Activated naive CD4-positive, alpha-beta T cell treated with anti-CD3 and anti-CD28 coated beads, Interleukin-2, amount 50 U/mL, for 24 hours (primary cell): ENCODE results near the gene ARHGAP22.

Source experiments
- H3K27ac Mint-ChIP-seq: one replicate; pipeline ENCODE4 v1.8.0; 2021; ENCODE audit warnings: mild to moderate bottlenecking, mixed read lengths
- H3K27me3 Mint-ChIP-seq: one replicate; pipeline ENCODE4 v1.8.0; 2021; ENCODE audit warnings: mixed read lengths
- H3K36me3 Mint-ChIP-seq: one replicate; pipeline ENCODE4 v1.8.0; 2021; ENCODE audit warnings: mixed read lengths
- H3K4me1 Mint-ChIP-seq: one replicate; pipeline ENCODE4 v1.8.0; 2021; ENCODE audit warnings: mixed read lengths
- H3K4me3 Mint-ChIP-seq: one replicate; pipeline ENCODE4 v1.8.0; 2021; ENCODE audit warnings: mild to moderate bottlenecking, mixed read lengths
- H3K9me3 Mint-ChIP-seq: one replicate; pipeline ENCODE4 v1.8.0; 2021; ENCODE audit warnings: mixed read lengths

Gene ARHGAP22

DNA sequence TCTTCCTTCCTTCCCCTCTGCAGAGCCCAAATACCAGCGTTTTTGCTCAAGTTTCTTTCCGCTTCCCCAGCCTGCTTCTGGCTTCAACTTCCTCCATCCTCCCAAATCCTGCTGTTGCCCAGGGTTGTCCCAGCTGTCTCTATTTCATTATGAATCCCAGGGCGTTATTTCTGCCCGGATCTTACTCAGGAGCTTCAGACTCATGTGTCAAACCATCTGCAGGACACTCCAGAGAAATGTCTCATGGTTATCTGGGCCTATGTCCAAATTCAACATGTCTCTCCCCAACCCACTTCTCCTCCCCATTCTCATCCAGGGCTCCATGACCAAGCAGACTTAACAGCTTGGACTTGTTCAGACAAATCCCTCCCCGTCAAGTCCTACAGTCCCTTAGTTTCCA is 15.6 kb downstream of the ARHGAP22 start:
- peaks cover 2% of the 10 kb centered on the region for H3K27me3 Mint-ChIP-seq
- no peak overlapping the region for H3K4me3 Mint-ChIP-seq
- no peak overlapping the region for H3K27ac Mint-ChIP-seq
- no peaks in the 10 kb centered on the region for H3K36me3 Mint-ChIP-seq
- no peaks in the 10 kb centered on the region for H3K9me3 Mint-ChIP-seq
- H3K4me1 Mint-ChIP-seq: no peaks in the 10 kb centered on the region

DNA sequence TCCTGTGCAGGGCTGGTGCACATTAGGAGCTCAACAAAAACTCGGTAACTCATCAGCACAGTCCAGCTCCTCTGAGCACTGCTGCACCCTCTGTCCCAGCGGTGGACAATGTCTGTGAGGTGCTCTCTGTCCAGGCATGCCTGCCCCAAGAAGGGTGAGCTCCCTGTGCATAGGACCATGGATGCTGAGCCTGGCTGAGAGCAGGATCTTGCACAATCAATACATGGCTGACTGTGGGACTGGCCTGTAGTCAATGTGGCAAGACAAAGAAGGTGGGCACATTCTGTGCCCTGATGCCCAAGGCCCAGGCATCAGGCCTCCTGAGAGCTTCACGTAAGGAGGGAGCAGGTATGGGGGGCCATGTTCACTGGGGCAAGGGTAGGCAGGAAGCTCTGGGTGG is 17.1 kb downstream of the ARHGAP22 start:
- Mint-ChIP-seq H3K27ac (no peak overlapping the region), H3K36me3 (no peaks in the 10 kb centered on the region), H3K4me3 (no peak overlapping the region), H3K9me3 (no peaks in the 10 kb centered on the region), H3K27me3 (peaks cover 4% of the 10 kb centered on the region), H3K4me1 (no peaks in the 10 kb centered on the region)

DNA sequence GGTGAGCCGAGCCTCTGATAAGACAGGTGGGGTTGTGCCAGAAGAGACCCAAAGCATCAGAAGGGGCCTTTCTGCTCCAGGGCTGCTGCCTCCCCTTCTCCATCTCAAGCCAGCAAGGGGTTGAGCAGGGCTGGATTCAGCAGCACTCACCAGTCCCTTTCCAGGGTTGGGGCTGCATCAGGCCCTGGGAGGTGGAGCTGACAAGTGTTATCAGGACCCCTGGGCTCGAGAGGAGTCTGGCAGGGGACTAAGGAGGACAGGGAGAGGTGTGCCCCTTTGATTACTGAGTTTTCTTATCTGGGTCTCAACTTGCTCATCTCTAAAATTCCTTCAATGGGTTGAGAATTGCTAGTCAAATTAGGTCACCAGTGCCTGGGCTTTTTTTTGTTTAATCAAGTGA is 17.8 kb downstream of the ARHGAP22 start:
- Mint-ChIP-seq H3K4me1 (no peaks in the 10 kb centered on the region), H3K36me3 (no peaks in the 10 kb centered on the region), H3K27me3 (peaks cover 4% of the 10 kb centered on the region), H3K9me3 (no peaks in the 10 kb centered on the region), H3K27ac (no peak overlapping the region), H3K4me3 (no peak overlapping the region)

DNA sequence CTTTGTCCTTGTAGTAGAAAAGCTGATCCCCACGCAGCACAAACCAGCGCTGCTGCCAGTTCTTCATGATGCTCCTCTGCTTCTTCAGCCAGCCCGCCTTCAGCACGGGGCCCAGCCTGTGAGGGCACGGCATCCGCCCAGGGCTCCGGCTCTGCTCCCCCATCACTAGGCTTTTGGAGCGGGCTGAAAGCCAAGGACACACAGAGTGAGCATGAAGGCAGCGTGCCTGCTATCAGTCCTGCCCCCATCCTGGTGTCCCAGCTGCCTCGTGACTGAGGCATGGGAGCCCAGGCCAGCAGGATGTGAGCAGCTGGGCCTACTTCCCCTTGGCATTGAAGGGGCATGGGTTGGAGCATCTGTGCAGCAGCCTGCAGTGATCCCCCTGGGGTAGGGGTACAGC is 21.9 kb downstream of the ARHGAP22 start:
- Mint-ChIP-seq H3K36me3 (no peaks in the 10 kb centered on the region), H3K9me3 (no peaks in the 10 kb centered on the region), H3K27me3 (peaks cover 8% of the 10 kb centered on the region), H3K4me3 (no peak overlapping the region), H3K27ac (no peak overlapping the region), H3K4me1 (no peaks in the 10 kb centered on the region)

DNA sequence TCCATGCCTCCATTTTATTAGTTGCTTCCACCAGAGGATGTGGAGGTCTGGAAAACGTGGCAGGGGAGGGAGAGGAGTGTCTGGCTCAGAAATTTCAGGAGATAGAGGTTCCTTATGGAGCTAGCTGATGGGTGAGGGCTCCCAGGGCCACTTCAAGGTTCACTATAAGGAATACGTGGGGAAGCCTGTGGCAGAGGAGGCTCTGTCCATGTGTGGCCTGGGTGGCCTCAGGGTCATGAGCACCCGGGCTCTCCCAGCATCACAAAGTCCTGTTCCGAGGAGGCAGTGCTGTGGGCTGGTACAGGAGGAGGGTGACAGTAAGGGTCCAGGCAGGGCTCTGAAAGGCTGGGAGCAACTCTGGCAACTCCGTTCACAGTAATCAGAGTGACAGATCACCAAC is 24.6 kb downstream of the ARHGAP22 start:
- Mint-ChIP-seq H3K9me3 (no peaks in the 10 kb centered on the region), H3K36me3 (no peaks in the 10 kb centered on the region), H3K27me3 (peaks cover 9% of the 10 kb centered on the region), H3K4me3 (no peak overlapping the region), H3K27ac (no peak overlapping the region), H3K4me1 (no peaks in the 10 kb centered on the region)

DNA sequence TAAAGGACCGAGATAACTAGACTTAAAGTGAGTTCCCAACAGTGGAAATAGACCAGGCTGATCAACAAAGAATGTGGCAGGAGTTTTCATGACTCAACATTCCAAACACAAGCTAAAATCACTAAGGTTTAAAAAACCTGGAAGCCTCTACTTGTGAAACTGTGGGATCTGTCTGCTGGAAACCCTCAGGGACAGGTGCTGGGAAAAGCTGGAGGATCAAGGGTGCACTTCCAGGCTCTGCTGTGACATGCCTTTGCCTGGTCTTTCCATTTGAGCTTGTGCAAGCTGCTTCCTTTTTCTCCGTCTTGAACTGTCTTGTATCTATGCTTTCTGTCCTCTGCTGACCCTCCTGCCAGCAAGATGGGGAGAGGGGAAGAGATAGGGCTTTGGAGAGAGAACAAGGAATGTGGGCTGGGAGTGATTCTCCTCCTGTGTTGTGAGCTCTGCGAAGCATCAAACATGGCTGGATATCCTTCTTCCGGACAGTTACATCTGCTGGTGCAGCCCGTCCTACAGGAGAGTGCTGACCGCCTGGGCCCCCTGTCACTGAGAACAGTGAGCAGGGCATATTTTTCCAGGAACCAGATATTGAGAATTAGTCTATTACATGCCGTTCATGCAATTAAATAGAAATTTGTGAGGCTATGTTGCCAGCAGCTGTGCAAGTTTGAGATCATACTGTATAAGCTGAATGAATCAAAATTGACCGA is 25.5 kb downstream of the ARHGAP22 start:
- no peaks in the 10 kb centered on the region for H3K9me3 Mint-ChIP-seq
- no peak overlapping the region for H3K27ac Mint-ChIP-seq
- no peaks in the 10 kb centered on the region for H3K36me3 Mint-ChIP-seq
- H3K4me3 Mint-ChIP-seq: no peak overlapping the region
- H3K27me3 Mint-ChIP-seq: peaks cover 9% of the 10 kb centered on the region
- H3K4me1 Mint-ChIP-seq: no peaks in the 10 kb centered on the region

DNA sequence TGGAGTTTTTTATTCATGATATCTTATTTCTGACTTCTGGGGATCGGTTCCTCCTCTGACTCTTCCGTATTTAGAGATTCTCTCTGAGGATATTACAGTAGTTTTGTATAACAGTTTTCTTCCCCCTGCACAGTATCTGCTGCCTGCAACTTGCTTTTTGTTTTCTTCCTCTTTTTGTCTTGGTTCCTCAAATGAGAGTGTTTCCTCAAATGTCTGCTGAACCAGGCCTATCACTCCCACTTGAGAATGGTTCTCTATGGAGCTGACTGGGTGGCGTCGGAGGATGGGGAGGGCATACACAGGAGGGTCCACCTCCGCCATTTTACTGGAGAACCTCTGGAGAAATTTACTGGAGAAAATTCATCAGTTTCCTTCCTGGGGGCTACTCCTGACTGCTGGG is 27.7 kb downstream of the ARHGAP22 start:
- H3K4me1 Mint-ChIP-seq: no peaks in the 10 kb centered on the region
- peaks cover 7% of the 10 kb centered on the region for H3K27me3 Mint-ChIP-seq
- H3K9me3 Mint-ChIP-seq: no peaks in the 10 kb centered on the region
- H3K4me3 Mint-ChIP-seq: no peak overlapping the region
- no peaks in the 10 kb centered on the region for H3K36me3 Mint-ChIP-seq
- H3K27ac Mint-ChIP-seq: no peak overlapping the region

DNA sequence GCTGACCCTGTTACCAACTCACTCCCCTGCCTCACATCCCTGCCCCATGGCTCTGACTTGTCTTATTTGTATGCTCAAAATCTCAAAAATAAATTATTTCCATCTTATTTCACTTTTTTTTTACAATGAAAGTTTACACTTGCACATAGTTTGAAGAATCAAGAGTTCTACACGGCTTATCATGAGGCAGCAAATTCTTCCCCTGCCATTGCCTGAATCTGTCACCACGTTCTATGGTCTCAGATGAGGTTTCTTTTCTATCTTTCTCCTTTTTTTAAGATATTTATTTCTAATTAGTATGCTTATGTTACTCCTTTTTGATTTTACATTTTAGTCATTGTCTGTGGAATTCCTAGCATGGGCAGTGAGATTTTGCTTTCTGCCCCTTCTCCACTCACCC is 28.4 kb downstream of the ARHGAP22 start:
- Mint-ChIP-seq H3K4me1 (no peaks in the 10 kb centered on the region), H3K27me3 (peaks cover 7% of the 10 kb centered on the region), H3K4me3 (no peak overlapping the region), H3K27ac (no peak overlapping the region), H3K36me3 (no peaks in the 10 kb centered on the region), H3K9me3 (no peaks in the 10 kb centered on the region)

DNA sequence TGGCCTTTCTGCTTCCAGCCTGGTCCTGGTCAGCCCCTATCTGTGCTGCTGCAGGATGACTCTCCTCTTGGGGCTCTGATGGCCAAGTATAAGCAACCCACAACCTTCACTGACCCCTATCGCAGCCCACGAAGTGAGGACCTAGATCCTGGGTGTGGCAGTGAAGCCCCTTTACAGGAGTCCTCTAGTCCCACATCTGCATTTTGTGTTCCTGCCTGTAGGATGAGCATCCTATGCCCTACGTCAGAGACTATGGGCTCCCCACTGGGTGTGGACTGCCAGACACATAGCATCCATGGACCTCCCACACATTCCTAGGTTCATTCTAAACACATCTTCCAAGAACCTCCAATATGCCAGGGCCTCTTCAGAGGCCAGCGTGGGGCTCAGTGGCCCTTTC is 29.0 kb downstream of the ARHGAP22 start:
- H3K27me3 Mint-ChIP-seq: peaks cover 7% of the 10 kb centered on the region
- H3K9me3 Mint-ChIP-seq: no peaks in the 10 kb centered on the region
- H3K27ac Mint-ChIP-seq: no peak overlapping the region
- no peaks in the 10 kb centered on the region for H3K4me1 Mint-ChIP-seq
- no peaks in the 10 kb centered on the region for H3K36me3 Mint-ChIP-seq
- H3K4me3 Mint-ChIP-seq: no peak overlapping the region

DNA sequence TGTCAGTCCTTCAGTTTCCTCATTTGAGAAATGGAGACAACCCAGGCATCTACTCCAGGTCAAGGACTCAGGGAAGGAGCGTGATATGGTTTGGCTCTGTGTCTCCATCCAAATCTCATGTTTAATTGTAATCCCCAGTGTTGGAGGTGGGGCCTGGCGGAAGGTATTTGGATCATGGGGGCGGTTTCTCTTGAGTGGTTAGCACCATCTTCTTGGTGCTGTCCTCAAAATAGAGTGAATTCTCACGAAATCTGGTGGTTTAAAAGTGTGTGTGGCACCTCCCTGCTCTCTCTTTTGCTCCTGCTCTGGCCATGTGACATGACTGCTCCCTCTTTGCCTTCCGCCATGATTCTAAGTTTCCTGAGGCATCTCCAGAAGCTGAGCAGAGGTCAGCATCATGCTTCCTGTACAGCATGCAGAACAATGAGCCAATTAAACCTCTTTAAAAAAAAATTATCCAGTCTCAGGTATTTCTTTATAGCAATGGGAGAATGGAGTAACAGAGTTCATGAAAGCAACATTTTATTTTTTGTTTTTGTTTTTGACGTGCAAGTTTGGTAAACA is 30.0 kb downstream of the ARHGAP22 start:
- Mint-ChIP-seq H3K27ac (no peak overlapping the region), H3K4me3 (no peak overlapping the region), H3K4me1 (no peaks in the 10 kb centered on the region), H3K9me3 (no peaks in the 10 kb centered on the region), H3K36me3 (no peaks in the 10 kb centered on the region), H3K27me3 (peaks cover 4% of the 10 kb centered on the region)

DNA sequence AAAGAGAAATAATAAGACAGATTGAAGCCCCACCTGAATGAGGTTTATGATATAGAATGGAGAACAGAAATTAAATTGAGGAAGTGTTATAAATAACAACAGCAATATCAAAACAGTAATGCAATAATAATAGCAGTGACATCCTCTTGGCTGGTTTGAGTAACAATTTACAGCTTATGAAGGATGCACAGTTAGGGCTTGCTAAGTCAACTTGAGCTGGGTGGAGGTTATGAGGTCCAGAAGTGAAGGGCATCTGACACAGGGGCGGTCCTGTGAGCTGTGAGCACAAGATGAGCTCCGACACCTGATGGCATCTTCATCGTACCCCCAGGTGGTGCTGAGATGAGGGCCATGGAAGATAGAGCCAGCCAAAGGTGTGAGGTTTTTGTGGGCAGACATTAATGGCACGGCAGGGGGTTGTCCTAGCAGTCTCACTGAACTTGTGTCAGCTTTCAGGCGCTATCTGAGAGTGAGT is 30.5 kb downstream of the ARHGAP22 start:
- H3K36me3 Mint-ChIP-seq: no peaks in the 10 kb centered on the region
- no peak overlapping the region for H3K27ac Mint-ChIP-seq
- peaks cover 3% of the 10 kb centered on the region for H3K27me3 Mint-ChIP-seq
- no peaks in the 10 kb centered on the region for H3K9me3 Mint-ChIP-seq
- no peaks in the 10 kb centered on the region for H3K4me1 Mint-ChIP-seq
- H3K4me3 Mint-ChIP-seq: no peak overlapping the region

DNA sequence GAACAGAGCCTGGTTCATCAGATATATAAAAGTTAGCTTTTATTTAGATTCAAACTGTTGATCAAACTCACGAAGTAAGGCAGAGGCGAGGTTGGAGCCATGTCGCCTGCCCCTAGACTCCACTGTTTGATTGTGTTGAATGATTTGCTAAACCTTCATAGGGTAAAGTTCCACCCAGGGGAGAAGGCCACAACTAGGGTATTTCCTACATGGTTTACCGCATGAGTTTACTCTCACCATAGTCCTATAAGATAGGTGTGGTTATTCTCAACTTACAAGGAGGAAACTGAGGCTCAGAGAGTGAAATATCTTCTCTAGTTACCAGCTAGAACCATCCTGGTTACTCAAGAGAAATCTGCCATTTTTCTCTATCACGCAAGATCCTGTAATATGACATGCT is 31.8 kb downstream of the ARHGAP22 start:
- no peak overlapping the region for H3K4me3 Mint-ChIP-seq
- no peaks in the 10 kb centered on the region for H3K9me3 Mint-ChIP-seq
- no peaks in the 10 kb centered on the region for H3K36me3 Mint-ChIP-seq
- H3K27me3 Mint-ChIP-seq: peaks cover 5% of the 10 kb centered on the region
- H3K27ac Mint-ChIP-seq: no peak overlapping the region
- no peaks in the 10 kb centered on the region for H3K4me1 Mint-ChIP-seq

DNA sequence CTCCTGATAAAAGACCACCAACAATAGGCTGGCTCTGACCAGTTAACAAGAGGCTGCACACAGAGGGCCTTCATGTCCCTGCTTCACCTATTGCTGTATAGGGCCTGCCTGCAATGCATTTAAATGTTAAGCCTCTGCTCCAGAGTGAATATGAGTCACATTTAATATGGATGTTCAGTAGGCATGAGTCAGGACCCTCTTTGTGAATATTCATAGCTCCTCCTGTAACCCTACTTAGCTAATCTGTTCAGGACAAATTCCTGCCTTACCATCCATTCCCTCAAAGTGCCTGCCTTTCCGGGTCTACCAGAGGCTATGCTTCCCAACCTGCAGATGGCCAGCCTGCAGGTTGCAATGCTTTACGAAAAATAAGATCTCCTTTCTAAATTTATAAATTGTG is 32.5 kb downstream of the ARHGAP22 start:
- Mint-ChIP-seq H3K36me3 (no peaks in the 10 kb centered on the region), H3K4me1 (no peaks in the 10 kb centered on the region), H3K9me3 (no peaks in the 10 kb centered on the region), H3K27ac (no peak overlapping the region), H3K27me3 (peaks cover 5% of the 10 kb centered on the region), H3K4me3 (no peak overlapping the region)

DNA sequence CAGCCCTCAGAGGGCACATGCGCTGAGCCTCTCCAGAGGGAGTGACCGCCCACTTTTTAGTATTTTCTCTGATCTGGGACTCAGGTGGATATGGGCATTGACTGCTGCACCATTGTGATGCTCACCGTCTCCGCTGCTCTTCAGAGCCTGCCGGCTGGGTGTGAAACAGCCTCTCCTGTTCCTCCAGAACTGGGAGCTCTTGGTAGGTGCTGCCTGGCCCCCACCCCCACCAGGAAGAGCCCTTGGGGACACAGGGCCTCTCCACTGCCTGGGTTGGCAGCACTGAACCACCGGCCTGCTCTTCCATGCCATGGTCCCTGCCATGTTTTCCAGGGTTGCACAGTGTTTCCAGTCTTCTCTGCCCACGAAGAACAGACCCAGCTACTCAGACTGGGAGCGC is 36.3 kb downstream of the ARHGAP22 start:
- H3K27ac Mint-ChIP-seq: no peak overlapping the region
- H3K4me1 Mint-ChIP-seq: no peaks in the 10 kb centered on the region
- no peaks in the 10 kb centered on the region for H3K36me3 Mint-ChIP-seq
- H3K9me3 Mint-ChIP-seq: no peaks in the 10 kb centered on the region
- H3K27me3 Mint-ChIP-seq: peaks cover 3% of the 10 kb centered on the region
- H3K4me3 Mint-ChIP-seq: no peak overlapping the region

DNA sequence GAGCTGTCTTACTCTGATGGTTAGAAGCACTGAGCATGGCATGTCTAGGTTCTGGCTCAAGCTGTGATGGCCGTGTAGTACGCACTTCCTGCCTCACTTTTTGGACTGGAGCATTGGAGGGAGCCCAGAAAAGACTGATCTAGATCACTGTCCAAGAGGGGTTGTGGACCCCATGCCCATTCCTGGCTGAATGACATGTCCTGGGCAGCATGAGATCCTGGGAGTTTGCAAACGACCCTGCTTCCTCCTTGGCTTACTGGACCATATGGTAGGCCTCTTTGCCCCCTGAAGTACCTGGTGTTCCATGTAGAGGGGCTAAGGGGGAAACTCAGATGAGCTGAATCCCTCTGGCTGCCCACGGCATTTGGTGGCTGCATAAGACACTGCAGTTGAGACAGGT is 36.7 kb downstream of the ARHGAP22 start:
- no peak overlapping the region for H3K4me3 Mint-ChIP-seq
- no peak overlapping the region for H3K27ac Mint-ChIP-seq
- H3K9me3 Mint-ChIP-seq: no peaks in the 10 kb centered on the region
- H3K36me3 Mint-ChIP-seq: no peaks in the 10 kb centered on the region
- no peaks in the 10 kb centered on the region for H3K4me1 Mint-ChIP-seq
- H3K27me3 Mint-ChIP-seq: peaks cover 3% of the 10 kb centered on the region

DNA sequence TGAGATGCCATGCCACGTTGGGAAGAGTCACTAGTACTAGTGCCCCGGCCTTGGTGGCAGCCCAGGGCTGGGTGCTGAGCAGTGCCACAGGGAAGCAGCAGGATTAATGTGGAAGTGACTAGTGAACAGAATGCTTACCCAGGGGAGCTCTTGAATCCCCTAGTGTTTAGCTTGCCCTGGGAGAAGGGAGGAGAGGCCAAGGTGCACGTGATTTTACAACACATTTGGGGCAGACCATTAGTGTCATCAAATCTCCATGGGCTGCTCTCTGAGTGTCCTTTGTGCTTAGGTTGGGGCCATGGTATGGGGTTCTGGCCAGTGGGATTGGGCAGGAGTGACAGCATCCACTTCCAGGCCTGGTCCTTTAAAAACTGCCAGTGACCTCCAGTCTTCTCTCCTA is 37.5 kb downstream of the ARHGAP22 start:
- Mint-ChIP-seq H3K4me3 (no peak overlapping the region), H3K4me1 (no peaks in the 10 kb centered on the region), H3K27ac (no peak overlapping the region), H3K9me3 (no peaks in the 10 kb centered on the region), H3K36me3 (no peaks in the 10 kb centered on the region), H3K27me3 (peaks cover 3% of the 10 kb centered on the region)
